Measurements from ENCODE around the gene B4GALNT4. TPM values are rescaled to one million over a fixed set of nuclear protein-coding genes. Genes with fewer than 3 reads are reported as not detected.

The B4GALNT4 gene
- total RNA-seq, 1 experiment from 2014 or later: 1.9 TPM

DNA sequence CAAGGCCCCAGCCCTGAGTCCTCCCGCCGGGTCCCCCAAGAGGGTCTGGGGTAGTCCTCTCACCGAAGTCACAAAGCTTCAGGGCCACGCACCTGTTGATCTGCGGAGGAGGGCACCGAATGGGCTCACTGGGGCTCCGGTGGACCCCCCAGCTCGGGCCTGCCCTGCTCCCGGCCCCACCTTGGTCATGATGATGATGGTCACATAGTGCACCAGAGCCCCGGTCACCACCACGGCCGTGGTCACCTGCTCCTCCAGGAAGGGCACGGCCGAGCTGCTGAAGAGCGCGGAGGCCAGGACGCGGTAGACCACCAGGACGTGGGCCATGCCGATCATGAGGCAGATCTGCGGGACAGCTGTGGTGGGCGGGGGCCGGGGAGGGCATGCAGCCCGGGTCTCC, 59.0 kb downstream of the B4GALNT4 start:
- CTCF ChIA-PET: no interaction called here
- Mint-ChIP-seq H3K27ac (ENCODE audit: unreplicated experiment) (no peak overlapping the region), H3K27me3 (ENCODE audit: unreplicated experiment) (peaks cover 10% of the 10 kb centered on the region), H3K4me3 (ENCODE audit: low read depth, unreplicated experiment) (no peak overlapping the region), H3K9me3 (ENCODE audit: low read depth, unreplicated experiment) (peaks cover 5% of the 10 kb centered on the region), H3K4me1 (ENCODE audit: low read depth, unreplicated experiment) (no peaks in the 10 kb centered on the region), H3K36me3 (ENCODE audit: insufficient read depth, unreplicated experiment) (peaks cover 15% of the 10 kb centered on the region)
- TF ChIP-seq, protein P1, sequence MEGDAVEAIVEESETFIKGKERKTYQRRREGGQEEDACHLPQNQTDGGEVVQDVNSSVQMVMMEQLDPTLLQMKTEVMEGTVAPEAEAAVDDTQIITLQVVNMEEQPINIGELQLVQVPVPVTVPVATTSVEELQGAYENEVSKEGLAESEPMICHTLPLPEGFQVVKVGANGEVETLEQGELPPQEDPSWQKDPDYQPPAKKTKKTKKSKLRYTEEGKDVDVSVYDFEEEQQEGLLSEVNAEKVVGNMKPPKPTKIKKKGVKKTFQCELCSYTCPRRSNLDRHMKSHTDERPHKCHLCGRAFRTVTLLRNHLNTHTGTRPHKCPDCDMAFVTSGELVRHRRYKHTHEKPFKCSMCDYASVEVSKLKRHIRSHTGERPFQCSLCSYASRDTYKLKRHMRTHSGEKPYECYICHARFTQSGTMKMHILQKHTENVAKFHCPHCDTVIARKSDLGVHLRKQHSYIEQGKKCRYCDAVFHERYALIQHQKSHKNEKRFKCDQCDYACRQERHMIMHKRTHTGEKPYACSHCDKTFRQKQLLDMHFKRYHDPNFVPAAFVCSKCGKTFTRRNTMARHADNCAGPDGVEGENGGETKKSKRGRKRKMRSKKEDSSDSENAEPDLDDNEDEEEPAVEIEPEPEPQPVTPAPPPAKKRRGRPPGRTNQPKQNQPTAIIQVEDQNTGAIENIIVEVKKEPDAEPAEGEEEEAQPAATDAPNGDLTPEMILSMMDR (IDR thresholded peaks at IDR 0.05; ENCODE audit: unreplicated experiment): no peak
- no TSS peak for BruUV-seq (replicated peaks)
- intact Hi-C loops (cut with micrococcal nuclease; ENCODE audit: unreplicated experiment): no loop called here
- DNase-seq: no peak

DNA sequence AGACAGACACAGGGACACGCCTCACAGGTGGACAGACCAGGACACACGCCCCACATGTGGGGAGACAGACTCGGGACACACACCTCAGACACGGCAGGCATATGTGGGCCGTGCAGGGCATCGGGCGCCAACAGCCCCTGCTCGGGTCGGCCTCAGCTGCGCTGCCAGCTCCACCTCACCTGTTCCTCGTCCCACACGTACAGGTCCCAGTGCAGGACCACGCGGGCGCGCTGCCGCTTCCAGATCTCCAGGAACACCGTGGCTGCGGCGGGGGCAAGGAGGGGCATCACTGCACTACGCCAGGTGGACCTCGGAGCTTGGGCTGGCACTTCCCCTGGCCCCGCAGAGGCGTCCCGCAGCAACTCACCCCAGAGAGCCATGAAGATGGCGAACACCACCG, 60.1 kb downstream of the B4GALNT4 start:
- Mint-ChIP-seq H3K4me3 (ENCODE audit: low read depth, unreplicated experiment) (no peak overlapping the region), H3K36me3 (ENCODE audit: insufficient read depth, unreplicated experiment) (peaks cover 15% of the 10 kb centered on the region), H3K4me1 (ENCODE audit: low read depth, unreplicated experiment) (no peaks in the 10 kb centered on the region), H3K9me3 (ENCODE audit: low read depth, unreplicated experiment) (peaks cover 4% of the 10 kb centered on the region), H3K27ac (ENCODE audit: unreplicated experiment) (no peak overlapping the region), H3K27me3 (ENCODE audit: unreplicated experiment) (peaks cover 10% of the 10 kb centered on the region)
- DNase-seq: no peak
- TF ChIP-seq, protein P1 (IDR thresholded peaks at IDR 0.05; ENCODE audit: unreplicated experiment): no peak
- intact Hi-C loops (cut with micrococcal nuclease; ENCODE audit: unreplicated experiment): no loop called here
- CTCF ChIA-PET: interaction anchor here (0.7 kb wide), 1 partner anchor 12 kb away, joined by 3 read pairs; the partner anchor contains the start of gene ANO9
- no TSS peak for BruUV-seq (replicated peaks)

DNA sequence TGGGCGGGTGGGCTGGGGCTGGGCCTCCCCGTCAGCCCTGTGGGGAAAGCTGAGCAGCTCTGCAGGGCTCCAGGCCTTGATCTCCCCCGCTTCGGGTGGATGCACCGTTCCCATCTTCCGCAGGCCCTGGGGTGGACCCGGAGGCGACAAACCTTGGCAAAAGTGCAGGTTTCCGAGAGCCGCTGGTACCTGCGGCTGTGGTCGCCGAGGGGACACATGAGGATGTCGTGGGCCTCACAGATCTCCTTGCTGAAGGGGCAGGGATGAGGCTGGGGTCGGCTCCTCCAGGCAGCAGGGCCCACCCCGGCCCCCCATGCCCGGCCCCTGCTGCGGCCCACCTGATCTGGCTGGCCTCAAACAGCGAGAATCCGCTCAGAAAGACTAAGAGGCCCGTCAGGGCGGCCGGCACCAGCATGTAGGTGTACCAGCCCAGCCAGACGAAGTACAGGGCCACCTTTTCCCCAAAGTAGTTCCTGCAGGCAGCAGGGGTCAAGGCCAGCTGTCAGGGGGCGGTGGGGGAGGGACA, 60.7 kb downstream of the B4GALNT4 start:
- TF ChIP-seq, protein P1 (IDR thresholded peaks at IDR 0.05; ENCODE audit: unreplicated experiment): no peak
- no peaks in the 10 kb centered on the region for H3K4me1 Mint-ChIP-seq (ENCODE audit: low read depth, unreplicated experiment)
- peaks cover 10% of the 10 kb centered on the region for H3K27me3 Mint-ChIP-seq (ENCODE audit: unreplicated experiment)
- DNase-seq: no peak
- CTCF ChIA-PET: interaction anchor here (0.7 kb wide), 1 partner anchor 11 kb away, joined by 3 read pairs; the partner anchor contains the start of gene ANO9
- no peaks in the 10 kb centered on the region for H3K9me3 Mint-ChIP-seq (ENCODE audit: low read depth, unreplicated experiment)
- peaks cover 9% of the 10 kb centered on the region for H3K36me3 Mint-ChIP-seq (ENCODE audit: insufficient read depth, unreplicated experiment)
- BruUV-seq (replicated peaks): no TSS peak
- intact Hi-C loops (cut with micrococcal nuclease; ENCODE audit: unreplicated experiment): no loop called here
- H3K27ac Mint-ChIP-seq (ENCODE audit: unreplicated experiment): no peak overlapping the region
- H3K4me3 Mint-ChIP-seq (ENCODE audit: low read depth, unreplicated experiment): no peak overlapping the region

Other genes starting within 250 kb of the B4GALNT4 start
- not detected in 2 replicates for gene SCGB1C1, start 176.4 kb upstream of the B4GALNT4 start, total RNA-seq (2022)
- gene BET1L, start 162.1 kb upstream of the B4GALNT4 start, total RNA-seq (2022): 47.8 and 59.0 TPM in 2 replicates
- 73.0 and 84.1 TPM in 2 replicates for gene RIC8A, start 161.8 kb upstream of the B4GALNT4 start, total RNA-seq (2022)
- 19.2 and 19.7 TPM in 2 replicates for gene SIRT3, start 133.2 kb upstream of the B4GALNT4 start, total RNA-seq (2022)
- gene PSMD13, start 132.5 kb upstream of the B4GALNT4 start, total RNA-seq (2022): 165 and 172 TPM in 2 replicates
- not detected in 2 replicates for gene NLRP6, start 91.1 kb upstream of the B4GALNT4 start, total RNA-seq (2022)
- 9.5 and 13.5 TPM in 2 replicates for gene PGGHG, start 80.4 kb upstream of the B4GALNT4 start, total RNA-seq (2022)
- not detected in 2 replicates for gene IFITM5, start 70.0 kb upstream of the B4GALNT4 start, total RNA-seq (2022)
- gene IFITM2, start 61.7 kb upstream of the B4GALNT4 start, total RNA-seq (2022): 29.1 and 117 TPM in 2 replicates
- 45.6 and 179 TPM in 2 replicates for gene IFITM1, start 55.5 kb upstream of the B4GALNT4 start, total RNA-seq (2022)
- gene IFITM3, start 48.6 kb upstream of the B4GALNT4 start, total RNA-seq (2022): 264 and 492 TPM in 2 replicates
- 128 and 154 TPM in 2 replicates for gene PKP3, start 24.7 kb downstream of the B4GALNT4 start, total RNA-seq (2022)
- gene SIGIRR, start 45.5 kb downstream of the B4GALNT4 start, total RNA-seq (2022): 76.3 and 83.6 TPM in 2 replicates
- gene ANO9, start 72.5 kb downstream of the B4GALNT4 start, total RNA-seq (2022): 27.2 and 32.2 TPM in 2 replicates
- 25.1 and 30.4 TPM in 2 replicates for gene PTDSS2, start 80.8 kb downstream of the B4GALNT4 start, total RNA-seq (2022)
- 103 and 107 TPM in 2 replicates for gene RNH1, start 137.7 kb downstream of the B4GALNT4 start, total RNA-seq (2022)
- gene HRAS, start 166.1 kb downstream of the B4GALNT4 start, total RNA-seq (2022): 42.1 and 47.9 TPM in 2 replicates
- gene LRRC56, start 168.0 kb downstream of the B4GALNT4 start, total RNA-seq (2022): 2.2 and 2.6 TPM in 2 replicates
- 7.2 and 7.8 TPM in 2 replicates for gene LMNTD2, start 191.2 kb downstream of the B4GALNT4 start, total RNA-seq (2022)
- gene RASSF7, start 191.5 kb downstream of the B4GALNT4 start, total RNA-seq (2022): 93.3 and 100 TPM in 2 replicates
- 42.3 and 43.2 TPM in 2 replicates for gene PHRF1, start 207.0 kb downstream of the B4GALNT4 start, total RNA-seq (2022)
- 48.7 and 93.5 TPM in 2 replicates for gene IRF7, start 246.5 kb downstream of the B4GALNT4 start, total RNA-seq (2022)